Ectodermal cell (in vitro differentiated cells): Measurements from ENCODE around the gene GATD1. TPM values are rescaled to one million over a fixed set of nuclear protein-coding genes. Genes with fewer than 3 reads are reported as not detected.

Source experiments
- H3K27ac ChIP-seq: 2 replicates; pipeline ENCODE4 v1.7.0; 2013; ENCODE audit warnings: mild to moderate bottlenecking, low read depth, low read length; ENCODE audit not compliant: insufficient read depth, poor library complexity, severe bottlenecking
- H3K27me3 ChIP-seq: 2 replicates; pipeline ENCODE4 v1.7.0; 2013; ENCODE audit warnings: mild to moderate bottlenecking, low read length; ENCODE audit not compliant: insufficient read depth, control insufficient read depth, poor library complexity, severe bottlenecking
- H3K36me3 ChIP-seq: one replicate; pipeline ENCODE4 v1.7.0; 2013; ENCODE audit warnings: low read length; ENCODE audit not compliant: control insufficient read depth, insufficient read depth
- H3K4me1 ChIP-seq: one replicate; pipeline ENCODE4 v1.7.0; 2013; ENCODE audit warnings: low read length; ENCODE audit not compliant: control insufficient read depth, insufficient read depth
- H3K4me3 ChIP-seq: 2 replicates; pipeline ENCODE4 v1.7.0; 2013; ENCODE audit warnings: low read depth, low read length, control low read depth; ENCODE audit not compliant: insufficient read depth
- H3K9me3 ChIP-seq: 2 replicates; pipeline ENCODE4 v1.7.0; 2013; ENCODE audit warnings: mild to moderate bottlenecking, low read length, moderate library complexity; ENCODE audit not compliant: control insufficient read depth
- WGBS, 2 experiments: methylation state at CpG; one replicate each; pipeline ENCODE4 v1.1.7; 2013; ENCODE audit warnings: missing lambda C conversion rate in 2 of 2; 5-methylcytosine and 5-hydroxymethylcytosine counted together
- polyA plus RNA-seq, 4 experiments: library from polyadenylated mRNA; stranded (reverse); fragments of 50-300 nt; gene quantifications; one replicate each; pipeline ENCODE4 v1.2.3, GENCODE V29; 2013

The GATD1 gene, protein sequence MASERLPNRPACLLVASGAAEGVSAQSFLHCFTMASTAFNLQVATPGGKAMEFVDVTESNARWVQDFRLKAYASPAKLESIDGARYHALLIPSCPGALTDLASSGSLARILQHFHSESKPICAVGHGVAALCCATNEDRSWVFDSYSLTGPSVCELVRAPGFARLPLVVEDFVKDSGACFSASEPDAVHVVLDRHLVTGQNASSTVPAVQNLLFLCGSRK
- 71.5 TPM for polyA plus RNA-seq (2013, experiment 1 of 4)
- 81.8 TPM for polyA plus RNA-seq (2013, experiment 2 of 4)
- 47.0 TPM for polyA plus RNA-seq (2013, experiment 3 of 4)
- 50.3 TPM for polyA plus RNA-seq (2013, experiment 4 of 4)

DNA sequence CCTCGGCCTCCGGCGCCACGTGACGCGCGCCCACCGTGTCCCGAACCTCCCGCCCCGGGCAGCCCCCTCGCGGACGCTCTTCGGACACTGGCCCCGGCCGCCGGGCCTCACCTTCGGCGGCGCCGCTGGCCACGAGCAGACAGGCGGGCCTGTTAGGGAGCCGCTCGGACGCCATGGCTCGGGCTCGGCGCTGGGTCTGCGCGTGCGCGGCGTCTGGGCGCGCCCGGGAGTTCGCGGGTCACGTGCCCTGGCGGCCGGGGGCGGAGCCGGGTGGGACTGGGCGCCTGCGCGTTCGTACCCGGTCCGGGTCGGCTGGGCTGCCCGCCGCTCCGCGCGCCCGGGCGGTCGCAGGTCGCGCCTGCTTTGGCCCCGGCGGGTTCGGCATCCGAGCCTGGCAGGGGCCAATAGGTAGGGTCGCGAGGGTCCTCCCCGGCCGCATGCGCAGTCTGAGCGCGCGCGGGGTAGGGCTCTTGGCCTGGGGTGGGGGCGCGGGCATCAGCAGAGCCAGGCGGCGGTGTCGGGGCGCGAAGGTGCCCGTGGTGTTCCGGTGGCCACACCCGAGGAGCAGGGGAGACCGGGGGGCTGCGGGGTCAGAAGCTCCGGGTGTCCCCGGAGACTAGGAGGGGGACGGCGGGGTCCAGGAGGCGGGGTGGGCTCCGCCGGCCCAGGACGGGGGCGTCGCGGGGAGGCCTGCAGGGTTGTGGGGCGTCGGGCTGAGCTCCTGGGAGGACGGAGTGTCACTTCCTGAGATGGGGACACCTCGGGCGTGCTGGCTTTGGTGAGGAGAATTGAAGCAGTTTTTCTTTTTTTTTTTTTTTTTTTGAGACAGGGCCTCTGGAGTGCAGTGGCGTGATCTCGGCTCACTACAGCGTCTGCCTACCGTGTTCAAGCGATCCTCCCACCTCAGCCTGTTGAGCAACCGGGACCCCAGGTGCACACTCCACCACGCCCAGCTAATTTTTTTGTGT is at the start of gene GATD1:
TSS of gene GATD1 (minus strand) at position 200 of the 968 bp plus-strand sequence. CDS start at position 175, 25 bp downstream.
- H3K27me3 ChIP-seq: no peaks in the 10 kb centered on the region
- H3K4me3 ChIP-seq: peak within 1 kb of the TSS; percentile 77
- no peaks in the 10 kb centered on the region for H3K36me3 ChIP-seq
- H3K27ac ChIP-seq: peak within 1 kb of the TSS; percentile 84
- H3K4me1 ChIP-seq: peaks cover 19% of the 10 kb centered on the region
- 3% methylated on average over 110 of the region's 110 CpGs for WGBS, 2 experiments
- no peaks in the 10 kb centered on the region for H3K9me3 ChIP-seq

GRCh38 chr11:826836-827145 is 49.5 kb upstream of the GATD1 start:
- Histone ChIP-seq H3K27me3 (peaks cover 64% of the 10 kb centered on the region), H3K4me3 (peak overlapping the region; percentile 39), H3K9me3 (no peaks in the 10 kb centered on the region), H3K27ac (no peak overlapping the region), H3K4me1 (peaks cover 45% of the 10 kb centered on the region), H3K36me3 (peaks cover 9% of the 10 kb centered on the region)
- 4 to 5% methylated on average over 22 of the region's 22 CpGs for WGBS, 2 experiments

DNA sequence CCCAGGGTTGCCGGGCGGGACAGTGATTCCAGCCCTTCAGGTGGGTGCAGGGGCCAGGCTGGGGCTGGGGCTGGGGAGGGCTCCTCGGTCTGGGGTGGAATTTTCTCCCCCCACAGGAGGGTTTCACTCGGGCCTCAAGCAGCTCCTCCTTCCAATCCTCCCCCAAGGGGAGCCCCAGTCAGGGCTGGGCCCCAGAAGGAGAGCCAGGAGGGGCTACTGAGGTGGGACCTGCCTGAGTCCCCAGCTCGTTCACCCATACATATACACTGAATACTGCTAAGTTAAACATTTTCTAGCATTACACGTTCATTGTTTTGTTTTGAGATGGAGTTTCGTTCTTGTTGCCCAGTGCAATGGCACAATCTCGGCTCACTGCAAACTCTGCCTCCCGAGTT is 48.9 kb upstream of the GATD1 start:
- Histone ChIP-seq H3K27ac (no peak overlapping the region), H3K36me3 (peaks cover 9% of the 10 kb centered on the region), H3K4me1 (peaks cover 40% of the 10 kb centered on the region), H3K4me3 (no peak overlapping the region), H3K27me3 (peaks cover 58% of the 10 kb centered on the region), H3K9me3 (no peaks in the 10 kb centered on the region)
- WGBS, 2 experiments: 83 to 89% methylated on average over 9 of the region's 9 CpGs

DNA sequence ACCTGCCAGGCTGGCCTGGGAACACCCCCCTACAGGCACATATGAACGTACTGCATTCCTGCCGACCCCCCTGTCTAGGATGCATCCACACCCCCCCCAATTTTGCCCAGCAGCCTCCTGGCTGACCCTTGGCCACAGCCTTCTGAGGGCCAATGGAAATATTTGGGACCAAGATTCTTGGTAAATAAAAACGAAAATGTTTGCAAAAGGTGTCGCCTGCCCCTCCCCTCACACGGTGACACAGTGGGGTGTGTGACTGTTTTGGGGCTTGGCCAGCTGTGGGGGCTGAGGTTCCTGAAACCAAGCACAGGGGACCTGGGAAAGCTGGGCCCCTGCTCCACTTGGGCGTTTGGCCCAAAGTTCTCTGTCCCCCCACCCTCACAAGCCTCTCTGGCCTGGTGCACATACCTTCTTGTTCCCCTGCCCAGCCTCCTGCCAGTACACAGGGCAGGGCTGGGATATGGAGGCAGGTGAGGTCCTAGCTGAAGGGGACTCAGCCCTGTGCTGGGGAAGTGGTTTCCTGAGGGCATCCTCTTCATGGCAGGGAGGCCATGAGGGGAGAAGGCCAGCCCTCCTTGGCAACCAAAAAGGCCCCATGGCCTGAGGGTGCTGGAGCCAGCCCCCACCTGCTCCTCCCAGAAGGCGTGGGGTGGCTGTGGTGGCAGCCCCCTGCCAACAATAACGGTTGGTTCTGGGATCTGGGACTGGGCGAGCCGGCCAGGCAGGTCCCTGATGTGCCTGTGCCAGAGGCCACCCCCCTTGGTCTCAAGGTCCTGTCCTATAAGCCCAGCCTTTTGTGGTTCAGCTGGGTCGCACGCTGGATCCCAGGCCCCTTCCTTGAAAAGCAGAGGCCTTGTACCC is 48.3 kb upstream of the GATD1 start:
- H3K36me3 ChIP-seq: peaks cover 9% of the 10 kb centered on the region
- peaks cover 37% of the 10 kb centered on the region for H3K4me1 ChIP-seq
- H3K9me3 ChIP-seq: no peaks in the 10 kb centered on the region
- peaks cover 52% of the 10 kb centered on the region for H3K27me3 ChIP-seq
- no peak overlapping the region for H3K27ac ChIP-seq
- 90% methylated on average over 12 of the region's 12 CpGs for WGBS, 2 experiments
- no peak overlapping the region for H3K4me3 ChIP-seq

DNA sequence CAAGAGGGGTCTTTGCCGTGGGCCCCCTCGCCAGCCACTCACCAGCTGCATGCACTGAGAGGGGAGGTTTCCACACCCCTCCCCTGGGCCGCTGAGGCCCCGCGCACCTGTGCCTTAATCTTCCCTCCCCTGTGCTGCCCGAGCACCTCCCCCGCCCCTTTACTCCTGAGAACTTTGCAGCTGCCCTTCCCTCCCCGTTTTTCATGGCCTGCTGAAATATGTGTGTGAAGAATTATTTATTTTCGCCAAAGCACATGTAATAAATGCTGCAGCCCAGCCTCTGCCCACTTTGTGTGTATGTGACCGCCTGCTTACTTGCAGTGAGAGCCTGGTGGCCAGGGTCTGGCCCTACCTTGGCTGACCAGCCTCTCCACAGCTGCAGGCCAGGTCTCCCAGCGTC is 47.7 kb upstream of the GATD1 start:
- Histone ChIP-seq H3K27ac (no peak overlapping the region), H3K9me3 (no peaks in the 10 kb centered on the region), H3K4me3 (no peak overlapping the region), H3K27me3 (peaks cover 45% of the 10 kb centered on the region), H3K4me1 (peaks cover 36% of the 10 kb centered on the region), H3K36me3 (peaks cover 9% of the 10 kb centered on the region)
- 89 to 90% methylated on average over 10 to 11 of the region's 11 CpGs for WGBS, 2 experiments

- peaks cover 40% of the 10 kb centered on the region for H3K27me3 ChIP-seq
These were observed 47.1 kb upstream of the GATD1 start for GRCh38 chr11:824292-824880.

GRCh38 chr11:823441-824291 is 46.4 kb upstream of the GATD1 start:
- H3K4me3 ChIP-seq: no peak overlapping the region
- no peak overlapping the region for H3K27ac ChIP-seq
- peaks cover 32% of the 10 kb centered on the region for H3K27me3 ChIP-seq
- H3K9me3 ChIP-seq: no peaks in the 10 kb centered on the region
- peaks cover 9% of the 10 kb centered on the region for H3K36me3 ChIP-seq
- H3K4me1 ChIP-seq: peaks cover 28% of the 10 kb centered on the region
- 93% methylated on average over 53 of the region's 53 CpGs for WGBS, 2 experiments

More at GRCh38 chr11:824292-824880, 47.1 kb upstream of the GATD1 start:
- Histone ChIP-seq H3K4me1 (peaks cover 31% of the 10 kb centered on the region), H3K9me3 (no peaks in the 10 kb centered on the region), H3K4me3 (no peak overlapping the region), H3K27ac (no peak overlapping the region), H3K36me3 (peaks cover 9% of the 10 kb centered on the region)
- WGBS, 2 experiments: 96 to 97% methylated on average over 59 of the region's 59 CpGs

GRCh38 chr11:821512-822371 is 44.5 kb upstream of the GATD1 start:
- no peak overlapping the region for H3K4me3 ChIP-seq
- H3K36me3 ChIP-seq: peaks cover 9% of the 10 kb centered on the region
- H3K27ac ChIP-seq: no peak overlapping the region
- 94% methylated on average over 22 of the region's 22 CpGs for WGBS, 2 experiments
- peaks cover 12% of the 10 kb centered on the region for H3K4me1 ChIP-seq
- H3K27me3 ChIP-seq: peaks cover 13% of the 10 kb centered on the region
- no peaks in the 10 kb centered on the region for H3K9me3 ChIP-seq
